HL-60 (cell line): ENCODE data around the gene MSH3.

Source experiments
- POLR2AphosphoS5 ChIP-seq: IDR thresholded peaks from 2 replicates; pipeline ENCODE4 v1.6.1; 2012; ENCODE audit warnings: low read depth
- TF ChIP-seq, protein P1 (sequence below): IDR thresholded peaks from one replicate; pipeline ENCODE4 v1.5.1; 2011; ENCODE audit warnings: low read length, control low read depth, inconsistent platforms; ENCODE audit not compliant: insufficient read depth
- TF ChIP-seq, protein P2 (sequence below): IDR thresholded peaks from 2 replicates; pipeline ENCODE4 v1.6.1; 2012; ENCODE audit warnings: low read depth; ENCODE audit not compliant: insufficient replicate concordance

DNA sequence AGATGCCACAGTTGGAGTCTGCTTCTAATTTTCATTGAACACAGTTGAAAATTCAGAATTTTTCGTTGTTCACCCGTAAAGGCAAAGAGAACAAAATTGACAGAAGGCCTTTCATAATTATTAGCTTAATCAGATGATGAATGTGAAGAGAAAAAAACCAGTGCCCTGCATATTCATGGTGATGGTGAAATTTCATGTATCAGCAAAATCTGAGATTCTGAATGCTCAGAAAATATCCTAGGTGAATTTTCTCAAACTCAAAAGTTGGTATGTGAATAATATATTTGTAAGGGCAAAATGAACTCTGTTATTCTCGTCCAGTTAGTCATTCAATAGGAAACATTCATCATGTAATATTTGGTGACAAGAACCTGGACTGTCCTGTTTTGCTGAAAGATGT lies 136.2 kb downstream of the MSH3 start:
- TF ChIP-seq POLR2AphosphoS5, result no peak
- TF ChIP-seq, protein P1, sequence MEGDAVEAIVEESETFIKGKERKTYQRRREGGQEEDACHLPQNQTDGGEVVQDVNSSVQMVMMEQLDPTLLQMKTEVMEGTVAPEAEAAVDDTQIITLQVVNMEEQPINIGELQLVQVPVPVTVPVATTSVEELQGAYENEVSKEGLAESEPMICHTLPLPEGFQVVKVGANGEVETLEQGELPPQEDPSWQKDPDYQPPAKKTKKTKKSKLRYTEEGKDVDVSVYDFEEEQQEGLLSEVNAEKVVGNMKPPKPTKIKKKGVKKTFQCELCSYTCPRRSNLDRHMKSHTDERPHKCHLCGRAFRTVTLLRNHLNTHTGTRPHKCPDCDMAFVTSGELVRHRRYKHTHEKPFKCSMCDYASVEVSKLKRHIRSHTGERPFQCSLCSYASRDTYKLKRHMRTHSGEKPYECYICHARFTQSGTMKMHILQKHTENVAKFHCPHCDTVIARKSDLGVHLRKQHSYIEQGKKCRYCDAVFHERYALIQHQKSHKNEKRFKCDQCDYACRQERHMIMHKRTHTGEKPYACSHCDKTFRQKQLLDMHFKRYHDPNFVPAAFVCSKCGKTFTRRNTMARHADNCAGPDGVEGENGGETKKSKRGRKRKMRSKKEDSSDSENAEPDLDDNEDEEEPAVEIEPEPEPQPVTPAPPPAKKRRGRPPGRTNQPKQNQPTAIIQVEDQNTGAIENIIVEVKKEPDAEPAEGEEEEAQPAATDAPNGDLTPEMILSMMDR, result no peak
- TF ChIP-seq, protein P2, sequence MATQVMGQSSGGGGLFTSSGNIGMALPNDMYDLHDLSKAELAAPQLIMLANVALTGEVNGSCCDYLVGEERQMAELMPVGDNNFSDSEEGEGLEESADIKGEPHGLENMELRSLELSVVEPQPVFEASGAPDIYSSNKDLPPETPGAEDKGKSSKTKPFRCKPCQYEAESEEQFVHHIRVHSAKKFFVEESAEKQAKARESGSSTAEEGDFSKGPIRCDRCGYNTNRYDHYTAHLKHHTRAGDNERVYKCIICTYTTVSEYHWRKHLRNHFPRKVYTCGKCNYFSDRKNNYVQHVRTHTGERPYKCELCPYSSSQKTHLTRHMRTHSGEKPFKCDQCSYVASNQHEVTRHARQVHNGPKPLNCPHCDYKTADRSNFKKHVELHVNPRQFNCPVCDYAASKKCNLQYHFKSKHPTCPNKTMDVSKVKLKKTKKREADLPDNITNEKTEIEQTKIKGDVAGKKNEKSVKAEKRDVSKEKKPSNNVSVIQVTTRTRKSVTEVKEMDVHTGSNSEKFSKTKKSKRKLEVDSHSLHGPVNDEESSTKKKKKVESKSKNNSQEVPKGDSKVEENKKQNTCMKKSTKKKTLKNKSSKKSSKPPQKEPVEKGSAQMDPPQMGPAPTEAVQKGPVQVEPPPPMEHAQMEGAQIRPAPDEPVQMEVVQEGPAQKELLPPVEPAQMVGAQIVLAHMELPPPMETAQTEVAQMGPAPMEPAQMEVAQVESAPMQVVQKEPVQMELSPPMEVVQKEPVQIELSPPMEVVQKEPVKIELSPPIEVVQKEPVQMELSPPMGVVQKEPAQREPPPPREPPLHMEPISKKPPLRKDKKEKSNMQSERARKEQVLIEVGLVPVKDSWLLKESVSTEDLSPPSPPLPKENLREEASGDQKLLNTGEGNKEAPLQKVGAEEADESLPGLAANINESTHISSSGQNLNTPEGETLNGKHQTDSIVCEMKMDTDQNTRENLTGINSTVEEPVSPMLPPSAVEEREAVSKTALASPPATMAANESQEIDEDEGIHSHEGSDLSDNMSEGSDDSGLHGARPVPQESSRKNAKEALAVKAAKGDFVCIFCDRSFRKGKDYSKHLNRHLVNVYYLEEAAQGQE, result no peak
